ENCODE measurements around the gene TUBB1.

- no peak for TF ChIP-seq CTCF (IDR thresholded peaks at IDR 0.05)
- no peak for TF ChIP-seq EZH2phosphoT487 (IDR thresholded peaks at IDR 0.05)
- TF ChIP-seq EZH2 (IDR thresholded peaks at IDR 0.05), result no peak
These were observed 11.3 kb upstream of the TUBB1 start for GRCh38 chr20:59007665-59008511.
